Activated CD4-positive, alpha-beta T cell treated with anti-CD3 and anti-CD28 coated beads, Interleukin-2, amount 10 ng/mL, durations not matched to agents 24 days and 14 days (primary cell): Measurements from ENCODE around the gene TMEM217. TPM values are rescaled to one million over a fixed set of nuclear protein-coding genes. Genes with fewer than 3 reads are reported as not detected.

Experiments used
- DNase-seq: peaks from one replicate; pipeline ENCODE4 v3.0.0; 2022
- H3K27ac Mint-ChIP-seq: one replicate; pipeline ENCODE4 v1.8.0; 2022; ENCODE audit warnings: mild to moderate bottlenecking, mixed read lengths
- H3K27me3 Mint-ChIP-seq: one replicate; pipeline ENCODE4 v1.8.0; 2022; ENCODE audit warnings: mixed read lengths
- H3K36me3 Mint-ChIP-seq: one replicate; pipeline ENCODE4 v1.8.0; 2022; ENCODE audit warnings: low read depth, mild to moderate bottlenecking, mixed read lengths
- H3K4me1 Mint-ChIP-seq: one replicate; pipeline ENCODE4 v1.8.0; 2021; ENCODE audit warnings: mixed read lengths
- H3K4me3 Mint-ChIP-seq: one replicate; pipeline ENCODE4 v1.8.0; 2022; ENCODE audit warnings: mild to moderate bottlenecking, moderate library complexity, mixed read lengths
- H3K9me3 Mint-ChIP-seq: one replicate; pipeline ENCODE4 v1.8.0; 2021; ENCODE audit warnings: mixed read lengths
- intact Hi-C: fragments of 100-400 bp; cut with micrococcal nuclease; formaldehyde crosslinking; loops from one replicate; pipeline ENCODE4 v1.15.1; 2023
- total RNA-seq: library from RNA; stranded (reverse); gene quantifications from 2 replicates; pipeline ENCODE4 v1.2.3, GENCODE V29; 2022

TMEM217 gene
- total RNA-seq, 1 donor from 2014 or later, result 4.1 TPM

DNA sequence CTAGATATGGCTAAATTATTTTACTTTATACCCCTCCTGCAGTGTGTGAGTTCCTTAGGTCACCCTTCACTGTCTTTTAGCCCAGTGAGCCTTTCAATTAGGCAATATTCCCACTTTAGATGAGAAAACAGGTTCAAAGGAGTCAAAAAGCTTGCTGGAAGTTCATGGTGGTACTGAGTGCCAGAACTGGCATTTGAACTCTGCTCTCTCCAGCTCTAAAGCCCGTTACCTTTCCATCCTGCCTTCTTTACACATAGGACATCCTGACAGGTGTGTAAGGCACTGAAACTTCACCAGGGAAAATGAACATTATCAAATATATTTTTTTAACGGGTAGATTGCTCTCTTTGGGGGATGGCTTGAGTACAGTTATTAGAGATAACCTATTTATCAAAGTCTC lies 11.2 kb upstream of the TMEM217 start:
- Mint-ChIP-seq H3K27ac (no peak overlapping the region), H3K4me3 (no peak overlapping the region), H3K4me1 (peaks cover 57% of the 10 kb centered on the region), H3K27me3 (no peaks in the 10 kb centered on the region), H3K9me3 (no peaks in the 10 kb centered on the region), H3K36me3 (peaks cover 39% of the 10 kb centered on the region)
- intact Hi-C loops, result no loop called here
- DNase-seq, result no peak

DNA sequence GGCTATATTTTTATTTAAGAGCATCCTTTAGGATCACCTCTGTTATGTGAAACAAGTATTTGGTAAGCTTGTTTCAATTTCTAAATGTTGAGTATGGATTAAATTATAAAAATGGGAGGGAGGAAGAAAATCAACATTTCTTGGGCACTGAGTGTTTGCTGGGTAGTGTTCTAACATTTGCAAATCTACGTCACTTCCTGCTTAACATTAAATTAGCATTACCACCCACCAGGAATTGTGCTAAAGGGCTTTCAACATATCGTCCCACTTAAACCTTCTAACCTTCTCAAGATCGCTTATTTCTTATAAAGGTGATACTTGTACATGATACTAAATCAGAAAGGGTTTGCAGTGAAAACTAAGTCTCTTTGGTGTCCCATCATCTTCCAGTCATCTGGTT lies 7.9 kb upstream of the TMEM217 start:
- intact Hi-C loops, result no loop called here
- no peak overlapping the region for H3K4me3 Mint-ChIP-seq
- peaks cover 51% of the 10 kb centered on the region for H3K4me1 Mint-ChIP-seq
- H3K27ac Mint-ChIP-seq, result no peak overlapping the region
- DNase-seq, result no peak
- peaks cover 39% of the 10 kb centered on the region for H3K36me3 Mint-ChIP-seq
- no peaks in the 10 kb centered on the region for H3K27me3 Mint-ChIP-seq
- no peaks in the 10 kb centered on the region for H3K9me3 Mint-ChIP-seq

DNA sequence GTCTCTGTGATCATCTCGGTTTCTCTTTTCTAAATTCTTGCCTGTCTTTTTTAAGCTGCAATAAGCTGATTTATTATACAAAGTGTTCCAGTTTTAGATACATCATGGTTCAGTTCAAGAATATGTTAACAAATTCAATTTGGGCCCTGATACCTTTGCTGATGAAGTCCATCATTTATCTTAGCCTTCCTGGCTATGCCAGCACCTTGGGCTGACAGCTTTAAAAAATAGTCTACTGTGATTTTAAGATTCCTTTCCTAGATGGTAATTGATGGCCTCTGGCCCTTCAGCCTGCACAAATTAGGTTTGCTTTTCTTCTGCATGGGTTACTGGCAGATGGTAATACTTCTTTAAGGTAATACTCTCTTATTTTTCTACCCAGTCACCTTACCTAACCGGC lies 7.1 kb upstream of the TMEM217 start:
- H3K27ac Mint-ChIP-seq, result no peak overlapping the region
- no peak overlapping the region for H3K4me3 Mint-ChIP-seq
- peaks cover 52% of the 10 kb centered on the region for H3K4me1 Mint-ChIP-seq
- DNase-seq, result no peak
- H3K9me3 Mint-ChIP-seq, result no peaks in the 10 kb centered on the region
- intact Hi-C loops, result no loop called here
- H3K36me3 Mint-ChIP-seq, result peaks cover 33% of the 10 kb centered on the region
- no peaks in the 10 kb centered on the region for H3K27me3 Mint-ChIP-seq

DNA sequence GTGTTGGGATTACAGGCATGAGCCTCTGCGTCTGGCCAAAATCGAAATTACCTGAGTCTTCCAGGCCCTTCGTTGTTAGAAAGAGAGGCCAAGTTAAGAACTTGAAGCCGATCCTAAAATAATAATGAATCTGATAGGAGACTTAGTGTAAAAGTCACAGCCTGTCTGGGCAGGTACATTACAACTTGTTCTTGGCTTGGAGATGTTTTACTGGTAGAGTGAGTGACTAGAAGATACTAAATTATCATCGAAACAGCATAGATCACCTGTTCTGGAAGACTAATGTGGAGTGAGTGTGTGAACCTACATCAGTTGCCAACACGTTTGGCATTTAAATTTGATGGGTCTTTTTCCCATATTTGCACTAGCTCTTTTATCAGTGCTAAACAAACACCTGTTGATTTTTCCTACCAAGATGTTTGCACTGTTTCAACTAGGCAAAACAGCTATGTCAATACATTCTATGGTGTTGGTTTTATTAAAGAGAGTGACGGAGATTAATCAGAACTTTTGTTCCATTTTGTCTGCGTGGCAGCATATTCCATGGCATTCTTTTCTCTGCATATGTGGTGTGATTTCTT lies 4.6 kb upstream of the TMEM217 start:
- Mint-ChIP-seq H3K4me1 (peaks cover 54% of the 10 kb centered on the region), H3K36me3 (peaks cover 18% of the 10 kb centered on the region), H3K9me3 (no peaks in the 10 kb centered on the region), H3K27me3 (no peaks in the 10 kb centered on the region), H3K27ac (no peak overlapping the region), H3K4me3 (no peak overlapping the region)
- no peak for DNase-seq
- intact Hi-C loops, result loop anchor here (5.0 kb wide), 1 partner anchor 820 kb away; the partner anchor contains the start of genes KCTD20 and PXT1

DNA sequence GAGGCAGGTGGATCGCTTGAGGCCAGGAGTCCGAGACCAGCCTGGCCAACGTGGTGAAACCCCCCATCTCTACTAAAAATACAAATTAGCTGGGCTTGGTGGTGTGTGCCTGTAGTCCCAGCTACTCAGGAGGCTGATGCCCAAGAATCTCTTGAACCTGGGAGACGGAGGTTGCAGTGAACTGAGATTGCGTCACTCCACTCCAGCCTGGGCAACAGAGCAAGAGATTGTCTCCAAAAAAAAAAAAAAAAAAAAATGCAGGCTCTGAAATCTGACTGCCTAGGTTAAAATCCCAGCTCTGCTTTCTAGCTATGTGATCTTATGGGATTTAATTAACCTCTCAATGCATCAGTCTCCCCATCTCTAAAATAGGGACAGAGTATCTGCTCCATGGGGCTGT lies 3.3 kb upstream of the TMEM217 start:
- H3K36me3 Mint-ChIP-seq, result peaks cover 18% of the 10 kb centered on the region
- H3K27ac Mint-ChIP-seq, result peak overlapping the region; percentile 85
- DNase-seq, result no peak
- H3K4me1 Mint-ChIP-seq, result peaks cover 61% of the 10 kb centered on the region
- intact Hi-C loops, result loop anchor here (2.0 to 5.0 kb wide), 2 partner anchors 16 to 819 kb away; partner anchors contain the start of genes KCTD20 and PXT1
- H3K9me3 Mint-ChIP-seq, result no peaks in the 10 kb centered on the region
- H3K4me3 Mint-ChIP-seq, result peak overlapping the region; percentile 28
- H3K27me3 Mint-ChIP-seq, result no peaks in the 10 kb centered on the region

DNA sequence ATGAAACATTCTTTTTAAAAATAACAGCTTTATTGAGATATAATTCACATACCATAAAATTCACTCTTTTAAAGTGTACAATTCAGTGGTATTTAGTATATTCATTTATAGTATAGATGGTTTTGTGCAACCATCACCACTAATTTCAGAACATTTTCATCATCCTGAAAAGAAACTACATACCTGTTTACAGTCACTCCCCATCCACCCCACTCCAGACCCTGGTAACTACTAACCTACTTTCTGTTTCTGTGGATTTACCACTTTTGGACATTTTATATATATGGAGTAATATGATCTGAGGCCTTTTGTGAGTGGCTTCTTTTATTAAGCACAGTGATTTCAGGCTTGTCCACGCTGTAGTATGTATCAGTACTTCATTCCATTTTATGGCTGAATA lies 2.5 kb upstream of the TMEM217 start:
- peak overlapping the region; percentile 28 for H3K4me3 Mint-ChIP-seq
- no peaks in the 10 kb centered on the region for H3K9me3 Mint-ChIP-seq
- intact Hi-C loops, result loop anchor here (1.0 to 5.0 kb wide), 5 partner anchors 16 to 818 kb away; partner anchors contain the start of genes KCTD20 and PXT1
- peak; percentile 68 for DNase-seq
- peaks cover 20% of the 10 kb centered on the region for H3K36me3 Mint-ChIP-seq
- no peaks in the 10 kb centered on the region for H3K27me3 Mint-ChIP-seq
- peaks cover 56% of the 10 kb centered on the region for H3K4me1 Mint-ChIP-seq
- H3K27ac Mint-ChIP-seq, result peak overlapping the region; percentile 85

DNA sequence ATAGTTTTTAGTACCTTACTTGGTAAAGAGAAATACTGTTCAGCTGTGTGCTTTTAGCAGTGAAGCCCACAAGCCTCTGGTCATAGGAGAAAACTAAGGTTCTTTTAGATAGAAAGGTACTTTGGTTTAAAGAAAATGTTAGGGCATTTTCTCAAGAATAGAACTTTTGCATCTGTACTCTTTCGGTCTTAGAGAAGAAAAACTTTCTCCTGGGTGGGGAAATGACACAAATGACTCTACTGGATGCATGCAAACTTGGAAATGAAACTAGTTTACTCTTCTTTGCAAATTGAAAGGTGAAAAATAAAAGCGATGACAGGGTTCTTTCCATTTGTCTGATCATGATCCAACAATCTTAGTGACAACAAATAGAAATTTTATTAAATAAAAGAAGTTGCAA lies 2.1 kb upstream of the TMEM217 start:
- intact Hi-C loops, result loop anchor here (1.0 to 5.0 kb wide), 5 partner anchors 17 to 818 kb away; partner anchors contain the start of genes KCTD20 and PXT1
- H3K27ac Mint-ChIP-seq, result peak overlapping the region; percentile 95

DNA sequence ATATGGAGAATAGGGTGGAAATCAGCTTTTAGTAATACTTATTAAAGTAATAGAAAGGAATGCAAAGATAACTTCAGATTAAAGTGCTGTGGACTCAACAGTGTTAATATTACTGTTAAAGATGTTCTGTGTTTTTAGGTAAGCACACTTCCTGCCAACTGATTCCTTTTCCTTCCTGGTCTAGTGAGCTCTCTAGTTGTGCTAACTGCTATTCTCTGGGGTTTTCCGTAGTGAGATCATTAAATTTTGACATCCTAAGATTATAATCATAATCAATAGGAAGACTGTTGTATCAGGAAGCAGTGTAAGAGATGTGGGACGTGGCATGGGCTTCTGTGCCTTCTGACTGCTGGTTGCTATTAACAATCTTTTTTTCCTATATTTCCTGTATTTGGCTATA lies 1.2 kb upstream of the TMEM217 start:
- peak overlapping the region; percentile 95 for H3K27ac Mint-ChIP-seq
- H3K4me1 Mint-ChIP-seq, result peaks cover 46% of the 10 kb centered on the region
- peak overlapping the region; percentile 88 for H3K4me3 Mint-ChIP-seq
- peaks cover 16% of the 10 kb centered on the region for H3K36me3 Mint-ChIP-seq
- intact Hi-C loops, result loop anchor here (2.0 to 10.0 kb wide), 4 partner anchors 36 to 347 kb away; partner anchors contain the start of gene PIM1
- no peaks in the 10 kb centered on the region for H3K27me3 Mint-ChIP-seq
- no peaks in the 10 kb centered on the region for H3K9me3 Mint-ChIP-seq
- DNase-seq, result peak; percentile 72

More for the DNA sequence above, 2.1 kb upstream of the TMEM217 start:
- Mint-ChIP-seq H3K4me1 (peaks cover 52% of the 10 kb centered on the region), H3K9me3 (no peaks in the 10 kb centered on the region), H3K4me3 (peak overlapping the region; percentile 88), H3K36me3 (peaks cover 19% of the 10 kb centered on the region), H3K27me3 (no peaks in the 10 kb centered on the region)
- DNase-seq, result peak; percentile 70

DNA sequence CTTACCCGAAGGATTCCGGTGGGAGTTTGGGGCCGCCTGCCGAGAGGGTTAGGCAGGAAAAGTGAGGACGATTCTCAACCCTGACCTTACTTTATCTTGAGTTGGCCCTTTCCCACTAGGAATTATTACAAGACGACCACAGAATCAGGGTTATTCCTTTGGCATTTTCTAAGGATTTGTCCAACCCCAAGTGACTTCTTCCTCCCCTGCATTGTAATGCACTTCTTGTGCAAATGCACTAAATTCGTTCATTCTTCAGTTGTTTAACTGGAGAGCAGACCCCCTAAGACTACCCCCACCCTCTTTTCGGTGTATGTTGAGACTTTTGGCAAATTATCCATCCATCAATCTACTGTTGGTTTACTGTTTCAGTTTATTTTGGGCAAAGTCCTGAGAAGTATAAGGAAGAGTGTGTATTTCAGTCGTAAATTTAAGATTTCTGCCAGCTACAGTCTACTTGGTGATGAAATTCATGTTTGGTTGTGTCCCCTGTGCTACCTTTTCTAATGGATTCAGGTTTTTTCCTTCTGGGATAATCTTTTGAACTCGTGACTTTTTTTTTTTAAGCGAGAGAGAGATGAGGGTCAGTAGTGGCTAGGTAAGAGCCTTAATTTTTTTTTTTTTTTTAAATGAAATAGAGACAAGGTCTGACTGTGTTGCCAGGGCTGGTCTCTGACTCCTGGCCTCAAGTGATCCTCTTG lies 611 bp upstream of the TMEM217 start:
- Mint-ChIP-seq H3K27ac (peak overlapping the region; percentile 95), H3K27me3 (no peaks in the 10 kb centered on the region), H3K36me3 (peaks cover 14% of the 10 kb centered on the region), H3K4me3 (peak overlapping the region; percentile 88), H3K9me3 (no peaks in the 10 kb centered on the region), H3K4me1 (peaks cover 45% of the 10 kb centered on the region)
- no peak for DNase-seq
- intact Hi-C loops, result loop anchor here (2.0 to 10.0 kb wide), 4 partner anchors 36 to 346 kb away; partner anchors contain the start of gene PIM1

DNA sequence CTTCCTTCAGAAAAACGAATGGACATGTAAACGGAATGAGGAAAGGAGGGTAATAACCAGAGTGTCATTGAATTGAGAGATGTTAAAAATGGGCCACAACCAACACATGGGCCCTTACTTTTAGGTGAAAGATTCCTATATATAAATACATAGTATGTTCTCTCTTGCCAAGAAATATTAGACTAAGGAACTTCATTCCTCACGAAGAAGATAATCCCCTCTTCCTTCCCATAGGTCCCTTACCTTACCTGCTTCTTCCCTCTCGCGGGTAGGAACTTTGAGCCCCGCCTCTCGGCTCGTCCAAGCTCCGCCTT lies 667 bp downstream of the TMEM217 start:
- Mint-ChIP-seq H3K4me3 (peak overlapping the region; percentile 88), H3K9me3 (no peaks in the 10 kb centered on the region), H3K36me3 (peaks cover 8% of the 10 kb centered on the region), H3K27ac (peak overlapping the region; percentile 95), H3K27me3 (no peaks in the 10 kb centered on the region), H3K4me1 (peaks cover 36% of the 10 kb centered on the region)
- intact Hi-C loops, result loop anchor here (5.0 to 10.0 kb wide), 3 partner anchors 85 to 345 kb away; partner anchors contain the start of gene PIM1
- no peak for DNase-seq

DNA sequence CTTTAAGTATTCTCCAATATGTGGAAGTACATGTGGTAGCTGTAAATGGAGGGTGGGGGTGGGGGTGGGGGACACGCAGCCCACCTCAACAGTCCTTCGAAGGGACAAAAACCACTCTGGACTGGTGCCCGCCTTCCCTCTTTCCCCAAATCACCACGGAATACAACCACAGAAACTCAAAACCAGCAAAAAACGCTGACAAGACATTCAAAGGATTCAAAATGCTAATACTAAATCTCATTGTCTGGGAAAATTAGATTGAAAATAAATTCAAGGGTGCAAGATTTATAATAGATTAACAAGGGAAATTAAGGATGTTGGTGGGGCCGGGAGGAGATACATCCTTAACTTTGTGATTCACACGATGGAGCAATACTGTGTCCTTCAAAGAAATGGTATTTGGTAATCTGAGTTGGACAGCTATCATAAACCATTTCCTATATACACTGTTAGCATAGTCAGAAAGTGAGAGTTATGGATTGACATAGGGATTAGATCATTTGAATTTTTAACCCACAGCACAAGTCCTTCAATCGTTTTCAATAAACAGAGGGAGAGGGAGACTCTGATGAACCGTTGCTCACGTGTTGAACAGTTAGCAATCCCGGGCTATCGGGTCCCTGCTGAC lies 1.1 kb downstream of the TMEM217 start:
- intact Hi-C loops, result loop anchor here (5.0 to 10.0 kb wide), 3 partner anchors 85 to 345 kb away; partner anchors contain the start of gene PIM1
- Mint-ChIP-seq H3K36me3 (peaks cover 7% of the 10 kb centered on the region), H3K9me3 (no peaks in the 10 kb centered on the region), H3K27me3 (no peaks in the 10 kb centered on the region), H3K4me1 (peaks cover 35% of the 10 kb centered on the region), H3K4me3 (peak overlapping the region; percentile 88), H3K27ac (peak overlapping the region; percentile 21)
- peak; percentile 66 for DNase-seq

DNA sequence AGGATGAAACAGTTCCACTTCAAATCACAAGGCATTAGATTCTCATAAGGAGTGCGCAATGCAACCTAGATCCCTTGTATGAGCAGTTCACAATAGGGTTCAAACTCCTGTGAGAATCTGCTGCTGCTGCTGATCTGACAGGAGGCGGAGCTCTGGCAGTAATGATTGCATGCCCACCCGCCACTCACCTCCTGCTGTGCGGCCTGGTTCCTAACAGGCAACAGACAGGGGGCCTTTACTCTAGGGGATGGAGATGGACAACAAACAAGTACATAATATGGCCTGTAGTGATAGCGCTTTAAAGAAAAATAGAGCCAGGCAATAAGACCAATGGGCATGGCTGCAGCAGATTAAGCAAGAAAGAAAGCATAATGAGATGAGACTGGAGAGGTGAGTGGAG lies 3.1 kb downstream of the TMEM217 start:
- intact Hi-C loops, result loop anchor here (5.0 to 10.0 kb wide), 3 partner anchors 83 to 343 kb away; partner anchors contain the start of gene PIM1
- H3K4me3 Mint-ChIP-seq, result no peak overlapping the region
- peaks cover 5% of the 10 kb centered on the region for H3K36me3 Mint-ChIP-seq
- no peaks in the 10 kb centered on the region for H3K9me3 Mint-ChIP-seq
- no peak overlapping the region for H3K27ac Mint-ChIP-seq
- H3K4me1 Mint-ChIP-seq, result peaks cover 27% of the 10 kb centered on the region
- H3K27me3 Mint-ChIP-seq, result no peaks in the 10 kb centered on the region
- DNase-seq, result no peak

DNA sequence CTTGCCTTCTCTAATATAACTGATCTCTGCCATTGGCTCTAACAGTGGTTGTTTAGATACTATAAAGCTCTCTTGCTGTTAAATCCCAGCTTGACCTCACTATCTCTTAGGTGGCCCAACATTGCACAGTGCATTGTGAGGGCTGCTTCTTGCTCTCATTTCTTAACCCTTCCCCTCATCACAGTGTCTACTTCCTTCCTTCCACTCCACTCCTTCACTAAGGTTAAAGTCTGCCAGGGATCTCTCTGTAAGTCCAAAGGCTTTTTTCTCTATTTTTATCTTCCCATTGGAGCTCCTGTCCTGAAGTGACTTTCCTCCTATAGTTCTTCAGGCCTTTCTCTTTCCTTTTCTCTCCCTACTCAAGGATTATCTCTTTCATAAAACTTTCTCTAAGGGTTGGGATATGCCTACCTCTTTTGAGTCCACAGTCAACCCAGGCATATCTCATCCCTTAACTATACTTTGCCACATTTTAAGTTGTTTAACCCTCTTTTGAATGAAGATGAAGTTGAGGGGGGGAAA lies 4.4 kb downstream of the TMEM217 start:
- Mint-ChIP-seq H3K9me3 (no peaks in the 10 kb centered on the region), H3K36me3 (peaks cover 5% of the 10 kb centered on the region), H3K4me3 (no peak overlapping the region), H3K4me1 (peaks cover 21% of the 10 kb centered on the region), H3K27ac (no peak overlapping the region), H3K27me3 (no peaks in the 10 kb centered on the region)
- intact Hi-C loops, result loop anchor here (10.0 kb wide), 1 partner anchor 261 kb away; no protein-coding TSS in a partner anchor
- no peak for DNase-seq
